Psoas muscle (tissue), 8 donors: ENCODE measurements around the gene MAJIN. TPM values are rescaled to one million over a fixed set of nuclear protein-coding genes. Genes with fewer than 3 reads are reported as not detected.

ENCODE experiments used
- ATAC-seq, 4 donors: fragments of 200-7000 bp; cut with Tn5 transposase; one replicate each; pipeline ENCODE4 v1.9.1; 2020; ENCODE audit warnings: moderate library complexity in 3 of 4, mild to moderate bottlenecking in 2 of 4
- DNase-seq, 2 donors: peaks; one replicate each; pipeline ENCODE4 v3.0.0-alpha.2; 2020
- H3K27ac ChIP-seq: fragments of 200-600 bp; one replicate; pipeline ENCODE4 v1.8.0; 2022
- H3K27me3 ChIP-seq, 3 donors: fragments of 200-600 bp in 1 of 3; one replicate each; pipeline versions ENCODE4 v1.6.1 to v1.8.0; 2013 to 2022; ENCODE audit warnings: low read length in 2 of 3, mild to moderate bottlenecking in 2 of 3, moderate library complexity in 1 of 3; ENCODE audit not compliant: insufficient read depth in 3 of 3
- H3K36me3 ChIP-seq, 2 donors: fragments of 200-600 bp in 1 of 2; one replicate each; pipeline versions ENCODE4 v1.6.1 to v1.8.0; 2013 to 2022; ENCODE audit warnings: low read depth in 1 of 2, mild to moderate bottlenecking in 1 of 2, moderate library complexity in 1 of 2; ENCODE audit not compliant: insufficient read depth in 1 of 2
- H3K4me1 ChIP-seq: fragments of 200-600 bp; one replicate; pipeline ENCODE4 v1.8.0; 2022
- H3K4me3 ChIP-seq: fragments of 200-600 bp; one replicate; pipeline ENCODE4 v1.8.0; 2022; ENCODE audit warnings: mild to moderate bottlenecking
- H3K9me3 ChIP-seq: fragments of 200-600 bp; one replicate; pipeline ENCODE4 v1.8.0; 2022
- CTCF ChIP-seq: fragments of 200-600 bp; IDR thresholded peaks from one replicate; pipeline ENCODE4 v1.8.0; 2022; ENCODE audit warnings: antibody characterized with exemption
- WGBS, 3 donors: extraction: QIAGEN DNeasy Blood & Tissue Kit; methylation state at CpG; one replicate each; pipeline versions ENCODE4 v1.1.6 to v1.1.7; 2013; 5-methylcytosine and 5-hydroxymethylcytosine counted together
- intact Hi-C, 2 donors: fragments of 100-400 bp; cut with DNase I; formaldehyde crosslinking; loops; one replicate each; pipeline versions ENCODE4 v1.11.0 to v1.14.2; 2022
- polyA plus RNA-seq, 3 donors: library from polyadenylated mRNA; stranded (reverse); fragments of 200-250 nt; gene quantifications; one replicate each; pipeline ENCODE4 v1.2.3, GENCODE V29; 2013
- total RNA-seq, 4 donors: library from RNA; stranded (reverse); fragmentation: NEBNext Ultra II Directional in 2 of 4; extraction: Animal tissue kit (Norgen Biotek cat#: 25700) in 2 of 4; gene quantifications; one replicate each; pipeline versions ENCODE4 v1.2.1 to v1.2.4, GENCODE V29; 2021 to 2023
- donor health status: healthy with polysubstance abuse.
- donor health status: DM: no; HTN: no; CAD: no; lungs with moderate emphysema.
- donor health status: Bipolar disorder and iron deficiency.
- donor health status: healthy.
- donor health status: DM: yes; HTN: yes; CAD: no.
- donor health status: DM: no; HTN: no; CAD: no.
- donor health status: DM: no; HTN: no; CAD: no.
- donor health status: DM: yes; HTN: yes; CAD: no.

Gene MAJIN
- total and polyA plus RNA-seq, 7 donors = not detected

GRCh38 chr11:64911689-64912088 is 60.2 kb downstream of the MAJIN start:
- Histone ChIP-seq H3K4me3 (no peak overlapping the region), H3K36me3 (peaks cover 10 to 79% of the 10 kb centered on the region in 2 donors), H3K27ac (no peak overlapping the region), H3K27me3 (no peaks in the 10 kb centered on the region), H3K9me3 (no peaks in the 10 kb centered on the region), H3K4me1 (peaks cover 13% of the 10 kb centered on the region)
- DNase-seq = no peak
- intact Hi-C loops = no loop called here
- ATAC-seq = no peak
- WGBS, 3 donors = 85 to 88% (median 87%) methylated on average over 7 to 9 of the region's 9 CpGs
- TF ChIP-seq CTCF = no peak

GRCh38 chr11:64911142-64911541 is 60.8 kb downstream of the MAJIN start:
- peaks cover 11 to 84% of the 10 kb centered on the region in 2 donors for H3K36me3 ChIP-seq
- H3K4me1 ChIP-seq = peaks cover 11% of the 10 kb centered on the region
- H3K27ac ChIP-seq = no peak overlapping the region
- no peak for TF ChIP-seq CTCF
- DNase-seq (no peak), ATAC-seq (no peak)
- intact Hi-C loops = no loop called here
- H3K9me3 ChIP-seq = no peaks in the 10 kb centered on the region
- no peaks in the 10 kb centered on the region for H3K27me3 ChIP-seq
- 85 to 88% (median 88%) methylated on average over 7 of the region's 7 CpGs for WGBS, 3 donors
- H3K4me3 ChIP-seq = no peak overlapping the region

- intact Hi-C loops = no loop called here
- 94 to 95% (median 94%) methylated on average over 20 to 27 of the region's 27 CpGs for WGBS, 3 donors
- Histone ChIP-seq H3K4me3 (no peak overlapping the region), H3K27me3 (no peaks in the 10 kb centered on the region), H3K4me1 (peaks cover 5% of the 10 kb centered on the region), H3K27ac (no peak overlapping the region), H3K36me3 (peaks cover 14 to 90% of the 10 kb centered on the region in 2 donors), H3K9me3 (no peaks in the 10 kb centered on the region)
- TF ChIP-seq CTCF = no peak
- DNase-seq (no peak), ATAC-seq (no peak)
Measured at GRCh38 chr11:64910451-64911093, 61.3 kb downstream of the MAJIN start.

GRCh38 chr11:64909653-64910343 is 62.1 kb downstream of the MAJIN start:
- no peak for TF ChIP-seq CTCF

More at GRCh38 chr11:64909653-64910343, 62.1 kb downstream of the MAJIN start:
- WGBS, 3 donors = 88 to 92% (median 89%) methylated on average over 37 to 39 of the region's 39 CpGs
- no peaks in the 10 kb centered on the region for H3K4me1 ChIP-seq
- H3K36me3 ChIP-seq = peaks cover 14 to 98% of the 10 kb centered on the region in 2 donors
- ATAC-seq = no peak
- H3K27me3 ChIP-seq = no peaks in the 10 kb centered on the region
- no peaks in the 10 kb centered on the region for H3K9me3 ChIP-seq
- intact Hi-C loops = no loop called here
- H3K4me3 ChIP-seq = no peak overlapping the region
- no peak overlapping the region for H3K27ac ChIP-seq
- no peak for DNase-seq
